Ascending aorta (tissue), 2 donors: ENCODE measurements around the gene DECR2. TPM values are rescaled to one million over a fixed set of nuclear protein-coding genes. Genes with fewer than 3 reads are reported as not detected.

Source experiments
- DNase-seq, 2 donors: peaks; one replicate each; pipeline ENCODE4 v3.0.0-alpha.2; 2019; ENCODE audit warnings: low spot score in 2 of 2
- H3K27ac ChIP-seq, 2 donors: fragments of 200-600 bp; sonication (generic); one replicate each; pipeline ENCODE4 v1.5.1; 2016 to 2017; ENCODE audit warnings: mild to moderate bottlenecking in 1 of 2
- H3K27me3 ChIP-seq: fragments of 200-600 bp; sonication (generic); one replicate; pipeline ENCODE4 v1.5.1; 2017
- H3K36me3 ChIP-seq, 2 donors: fragments of 200-600 bp; sonication (generic); one replicate each; pipeline ENCODE4 v1.5.1; 2016
- H3K4me1 ChIP-seq, 2 donors: fragments of 200-600 bp; sonication (generic); one replicate each; pipeline ENCODE4 v1.5.1; 2016 to 2017; ENCODE audit warnings: mild to moderate bottlenecking in 1 of 2
- H3K4me3 ChIP-seq, 2 donors: fragments of 200-600 bp; sonication (generic); one replicate each; pipeline ENCODE4 v1.5.1; 2016 to 2017; ENCODE audit warnings: mild to moderate bottlenecking in 1 of 2
- H3K9me3 ChIP-seq, 2 donors: fragments of 200-600 bp; sonication (generic); one replicate each; pipeline ENCODE4 v1.5.1; 2016
- intact Hi-C: fragments of 100-400 bp; cut with DNase I; formaldehyde crosslinking; loops from one replicate; pipeline ENCODE4 v1.15.1; 2023
- total RNA-seq: library from RNA; depleted of rRNA; stranded (reverse); fragments of >200 nt; gene quantifications from one replicate; pipeline ENCODE4 v1.1.0, GENCODE V29; 2016
- TF ChIP-seq, protein P1 (sequence below), 3 experiments: fragments of 200-600 bp in 2 of 3; fragments of 450-650 bp in 1 of 3; sonication (generic) in 2 of 3; IDR thresholded peaks; one replicate each; pipeline ENCODE4 v1.5.1; 2016 to 2019; ENCODE audit warnings: antibody characterized with exemption in 3 of 3, mild to moderate bottlenecking in 1 of 3, moderate library complexity in 1 of 3

Gene DECR2
- total RNA-seq, 1 donor from 2014 or later, result 44.0 TPM

DNA sequence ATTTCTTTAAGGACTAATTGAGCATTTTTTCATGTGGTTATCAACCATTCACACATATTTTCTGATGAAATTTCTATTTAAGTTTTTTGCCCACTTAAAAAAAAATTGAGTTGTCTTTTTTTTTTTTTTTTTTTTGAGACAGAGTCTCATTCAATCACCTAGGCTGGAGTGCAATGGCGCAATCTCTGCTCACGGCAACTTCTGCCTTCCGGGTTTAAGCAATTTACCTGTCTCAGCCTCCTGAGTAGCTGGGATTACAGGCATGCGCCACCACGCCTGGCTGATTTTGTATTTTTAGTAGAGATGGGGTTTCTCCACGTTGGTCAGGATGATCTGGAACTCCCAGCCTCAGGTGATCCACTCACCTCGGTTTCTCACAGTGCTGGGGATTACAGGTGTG lies 58.1 kb downstream of the DECR2 start:
- Histone ChIP-seq H3K36me3 (peaks cover 6 to 11% of the 10 kb centered on the region in 2 donors), H3K4me3 (no peak overlapping the region), H3K27me3 (no peaks in the 10 kb centered on the region), H3K27ac (no peak overlapping the region), H3K4me1 (peaks cover 8 to 9% of the 10 kb centered on the region in 2 donors), H3K9me3 (no peaks in the 10 kb centered on the region)
- intact Hi-C loops, result no loop called here
- TF ChIP-seq, protein P1, sequence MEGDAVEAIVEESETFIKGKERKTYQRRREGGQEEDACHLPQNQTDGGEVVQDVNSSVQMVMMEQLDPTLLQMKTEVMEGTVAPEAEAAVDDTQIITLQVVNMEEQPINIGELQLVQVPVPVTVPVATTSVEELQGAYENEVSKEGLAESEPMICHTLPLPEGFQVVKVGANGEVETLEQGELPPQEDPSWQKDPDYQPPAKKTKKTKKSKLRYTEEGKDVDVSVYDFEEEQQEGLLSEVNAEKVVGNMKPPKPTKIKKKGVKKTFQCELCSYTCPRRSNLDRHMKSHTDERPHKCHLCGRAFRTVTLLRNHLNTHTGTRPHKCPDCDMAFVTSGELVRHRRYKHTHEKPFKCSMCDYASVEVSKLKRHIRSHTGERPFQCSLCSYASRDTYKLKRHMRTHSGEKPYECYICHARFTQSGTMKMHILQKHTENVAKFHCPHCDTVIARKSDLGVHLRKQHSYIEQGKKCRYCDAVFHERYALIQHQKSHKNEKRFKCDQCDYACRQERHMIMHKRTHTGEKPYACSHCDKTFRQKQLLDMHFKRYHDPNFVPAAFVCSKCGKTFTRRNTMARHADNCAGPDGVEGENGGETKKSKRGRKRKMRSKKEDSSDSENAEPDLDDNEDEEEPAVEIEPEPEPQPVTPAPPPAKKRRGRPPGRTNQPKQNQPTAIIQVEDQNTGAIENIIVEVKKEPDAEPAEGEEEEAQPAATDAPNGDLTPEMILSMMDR (IDR thresholded peaks at IDR 0.05), result no peak
- no peak for DNase-seq

DNA sequence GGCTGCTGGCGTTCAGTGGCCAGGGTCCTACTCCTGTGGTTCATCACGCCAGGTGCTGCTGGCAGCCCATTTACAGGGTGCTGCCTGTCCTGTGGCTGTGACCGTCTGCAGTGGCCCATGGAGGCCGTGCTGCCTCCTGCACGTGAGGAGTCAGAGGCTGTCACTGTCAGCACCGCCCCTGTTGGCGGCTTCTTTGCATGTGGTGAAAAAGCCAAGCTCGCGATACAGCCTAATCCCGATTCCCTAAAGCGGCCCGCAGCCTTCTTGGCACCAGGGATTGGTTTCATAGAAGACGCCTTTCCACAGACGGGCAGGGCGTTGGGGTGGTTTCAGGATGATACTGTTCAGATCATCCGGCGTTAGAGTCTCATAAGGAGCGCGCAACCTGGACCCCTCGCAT lies 59.1 kb downstream of the DECR2 start:
- intact Hi-C loops, result no loop called here
- no peaks in the 10 kb centered on the region for H3K27me3 ChIP-seq
- no peak overlapping the region for H3K4me3 ChIP-seq

More for the DNA sequence above, 59.1 kb downstream of the DECR2 start:
- no peak for DNase-seq
- TF ChIP-seq, protein P1 (IDR thresholded peaks at IDR 0.05), result no peak
- Histone ChIP-seq H3K36me3 (peaks cover 6 to 11% of the 10 kb centered on the region in 2 donors), H3K9me3 (no peaks in the 10 kb centered on the region), H3K27ac (no peak overlapping the region), H3K4me1 (peaks cover 8 to 9% of the 10 kb centered on the region in 2 donors)

Other genes starting within 250 kb of the DECR2 start
- not detected for gene HBZ, start 249.2 kb upstream of the DECR2 start, total RNA-seq
- gene HBM, start 235.9 kb upstream of the DECR2 start, total RNA-seq, result not detected
- gene HBA2, start 229.0 kb upstream of the DECR2 start, total RNA-seq, result 4,439 TPM
- 585 TPM for gene HBA1, start 225.2 kb upstream of the DECR2 start, total RNA-seq
- gene HBQ1, start 221.4 kb upstream of the DECR2 start, total RNA-seq, result not detected
- gene LUC7L, start 172.4 kb upstream of the DECR2 start, total RNA-seq, result 53.0 TPM
- gene FAM234A, start 167.1 kb upstream of the DECR2 start, total RNA-seq, result 67.7 TPM
- 32.6 TPM for gene RGS11, start 125.9 kb upstream of the DECR2 start, total RNA-seq
- not detected for gene ARHGDIG, start 121.3 kb upstream of the DECR2 start, total RNA-seq
- gene PDIA2, start 118.7 kb upstream of the DECR2 start, total RNA-seq, result not detected
- gene AXIN1, start 49.2 kb upstream of the DECR2 start, total RNA-seq, result 27.6 TPM
- gene MRPL28, start 31.3 kb upstream of the DECR2 start, total RNA-seq, result 47.8 TPM
- gene PGAP6, start 19.9 kb upstream of the DECR2 start, total RNA-seq, result 47.6 TPM
- gene NME4, start 4.7 kb upstream of the DECR2 start, total RNA-seq, result 66.0 TPM
- 47.0 TPM for gene RAB11FIP3, start 23.8 kb downstream of the DECR2 start, total RNA-seq
- 249 TPM for gene CAPN15, start 125.8 kb downstream of the DECR2 start, total RNA-seq
- not detected for gene PRR35, start 158.5 kb downstream of the DECR2 start, total RNA-seq
- gene NHLRC4, start 165.1 kb downstream of the DECR2 start, total RNA-seq, result not detected
- 70.2 TPM for gene PIGQ, start 168.1 kb downstream of the DECR2 start, total RNA-seq
- 29.8 TPM for gene RAB40C, start 188.2 kb downstream of the DECR2 start, total RNA-seq
- not detected for gene WFIKKN1, start 229.1 kb downstream of the DECR2 start, total RNA-seq
- gene METTL26, start 234.4 kb downstream of the DECR2 start, total RNA-seq, result 523 TPM
- gene MCRIP2, start 239.9 kb downstream of the DECR2 start, total RNA-seq, result 92.9 TPM
- gene WDR90, start 247.5 kb downstream of the DECR2 start, total RNA-seq, result 50.0 TPM